GM21526 (cell line): ENCODE measurements around the gene ALOX5.
"Not testable (repeated sequence)": the region's sequence is repeated elsewhere in the genome, so short reads cannot be mapped to it uniquely, and the experiment has no call there.

Experiments
- ATAC-seq: cut with Tn5 transposase; IDR thresholded peaks from one replicate; pipeline ENCODE4 v1.9.1; 2021; ENCODE audit warnings: moderate library complexity; ENCODE audit not compliant: unreplicated experiment, low FRiP score

ALOX5 gene

GRCh38 chr10:45460235-45460878, 86.3 kb downstream of the ALOX5 start:
- peak; percentile 34 for ATAC-seq

GRCh38 chr10:45461034-45461433, 87.0 kb downstream of the ALOX5 start:
- ATAC-seq = peak; percentile 67

DNA sequence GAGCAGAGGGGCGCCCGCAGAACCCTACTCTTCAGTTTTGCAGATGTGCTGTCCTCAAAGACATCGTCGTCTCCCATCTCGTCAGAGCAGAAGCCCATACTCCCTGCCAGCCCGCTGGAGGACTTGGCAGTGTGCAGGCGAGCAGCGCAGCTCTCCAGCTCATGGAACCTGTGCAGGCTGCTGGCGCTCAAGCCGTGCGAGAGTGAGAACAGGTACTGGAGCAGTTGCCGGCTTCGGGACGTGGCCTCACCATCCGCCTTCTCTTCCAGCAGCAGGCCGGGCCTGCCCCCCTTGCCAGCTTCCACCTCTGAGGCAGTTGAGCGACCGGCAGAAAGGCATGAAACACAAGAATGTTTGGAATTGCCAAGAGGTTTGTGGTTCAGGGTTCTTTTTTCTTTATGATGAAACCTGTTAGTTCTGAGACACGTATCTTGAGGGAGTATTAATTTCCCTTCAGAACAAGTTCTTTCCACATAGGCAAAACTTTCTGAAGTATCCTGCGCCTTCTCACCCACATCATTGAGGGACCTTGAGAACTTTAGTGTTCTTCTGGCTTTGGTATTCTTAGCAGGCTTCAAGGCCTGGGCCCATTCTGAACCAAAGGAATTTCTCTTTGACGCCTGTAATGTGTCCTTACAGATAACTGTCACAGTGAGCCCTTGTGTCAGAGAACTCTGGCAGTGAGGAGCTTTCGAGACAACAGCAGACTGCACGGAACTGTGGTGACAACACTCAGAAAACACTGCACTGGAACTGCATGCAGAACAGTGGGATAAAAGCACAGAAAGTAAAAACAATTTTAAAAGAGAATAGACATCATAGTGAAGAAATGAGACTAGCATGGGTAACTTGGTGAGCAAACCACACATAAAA, 89.5 kb downstream of the ALOX5 start:
- no peak for ATAC-seq

GRCh38 chr10:45464958-45465567, 91.0 kb downstream of the ALOX5 start:
- ATAC-seq = peak; percentile 48

GRCh38 chr10:45466784-45467183, 92.8 kb downstream of the ALOX5 start:
- no peak for ATAC-seq

DNA sequence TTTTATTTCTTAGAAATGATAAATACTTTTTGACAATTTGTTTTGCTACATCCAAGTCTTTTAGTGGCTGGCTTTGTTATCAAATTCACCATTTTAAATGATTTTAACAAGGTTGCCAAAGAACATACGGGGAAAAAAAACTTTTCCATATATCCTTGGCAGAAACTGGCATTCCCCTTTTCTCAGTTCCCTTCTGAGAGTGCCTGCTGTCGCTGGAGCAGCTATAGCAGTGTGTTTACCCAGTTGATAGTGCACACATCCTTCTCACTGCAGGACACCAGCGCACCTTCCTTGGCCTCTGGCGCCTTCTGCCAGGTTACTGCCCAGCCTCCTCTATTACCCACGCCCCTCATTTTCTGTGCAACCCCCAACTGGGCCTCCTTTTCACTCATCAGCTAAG, 94.1 kb downstream of the ALOX5 start:
- ATAC-seq = no peak

GRCh38 chr10:45470098-45471012, 96.3 kb downstream of the ALOX5 start:
- no peak for ATAC-seq

DNA sequence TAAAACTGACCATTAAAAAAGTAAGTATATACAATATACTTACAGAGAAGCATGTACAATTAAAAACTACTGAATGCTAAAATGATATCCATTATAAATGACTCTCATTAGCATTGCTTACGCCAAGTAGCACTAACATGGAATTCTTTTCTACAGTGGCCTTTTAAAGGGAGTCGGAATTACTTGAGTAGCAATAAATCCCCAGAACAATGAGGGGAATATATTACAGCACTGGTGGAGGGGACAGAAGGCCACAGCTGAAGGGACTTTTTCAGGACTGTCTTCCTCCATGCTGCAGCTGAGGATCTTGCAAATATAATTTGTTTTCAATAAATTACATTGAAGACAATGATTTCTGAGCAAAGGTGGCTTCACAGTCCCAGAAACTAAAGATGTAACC, 97.0 kb downstream of the ALOX5 start:
- ATAC-seq = no peak

- no peak for ATAC-seq
Observed at GRCh38 chr10:45471531-45472310, 97.7 kb downstream of the ALOX5 start.

- no peak for ATAC-seq
Observed at GRCh38 chr10:45473126-45473525, 99.1 kb downstream of the ALOX5 start.

- no peak for ATAC-seq
Observed at GRCh38 chr10:45476559-45476958, 102.5 kb downstream of the ALOX5 start.

- ATAC-seq = no peak
Observed at GRCh38 chr10:45480294-45480693, 106.3 kb downstream of the ALOX5 start.

DNA sequence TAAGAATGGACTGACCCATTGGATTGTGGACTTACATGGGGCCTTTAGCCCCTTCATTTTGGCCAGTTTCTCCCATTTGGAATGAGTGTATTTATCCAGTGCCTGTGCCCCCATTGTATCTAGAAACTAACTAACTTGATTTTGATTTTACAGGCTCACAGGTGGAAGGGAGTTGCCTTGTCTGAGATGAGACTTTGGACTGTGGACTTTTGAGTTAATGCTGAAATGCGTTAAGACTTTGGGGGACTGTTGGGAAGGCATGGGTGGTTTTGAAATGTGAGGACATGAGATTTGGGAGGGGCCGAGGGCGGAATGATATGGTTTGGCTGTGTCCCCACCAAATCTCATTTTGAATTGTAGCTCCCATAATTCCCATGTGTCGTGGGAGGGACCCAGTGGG, 107.1 kb downstream of the ALOX5 start:
- not testable (repeated sequence) for ATAC-seq

GRCh38 chr10:45483002-45483401, 109.0 kb downstream of the ALOX5 start:
- no peak for ATAC-seq

DNA sequence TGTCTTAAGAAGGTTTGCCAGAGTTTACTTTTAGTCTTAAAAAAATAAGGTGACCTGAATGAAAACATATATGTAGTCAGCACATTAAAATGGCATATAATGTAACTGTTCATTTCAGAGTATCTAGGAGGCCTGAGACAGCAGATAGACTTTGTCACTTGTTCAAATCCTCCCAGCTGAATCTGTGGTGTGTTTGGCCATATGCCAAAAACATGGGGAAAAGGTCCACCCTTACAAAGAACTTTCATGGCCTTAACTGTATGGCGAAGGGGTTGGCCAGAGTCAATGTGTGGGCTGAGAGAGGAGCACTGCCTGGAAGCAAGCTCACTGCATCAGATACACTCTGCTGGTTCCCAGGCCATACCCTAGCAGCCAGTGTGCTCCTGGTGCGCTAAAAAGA, 113.7 kb downstream of the ALOX5 start:
- no peak for ATAC-seq

GRCh38 chr10:45488365-45488764, 114.3 kb downstream of the ALOX5 start:
- no peak for ATAC-seq

DNA sequence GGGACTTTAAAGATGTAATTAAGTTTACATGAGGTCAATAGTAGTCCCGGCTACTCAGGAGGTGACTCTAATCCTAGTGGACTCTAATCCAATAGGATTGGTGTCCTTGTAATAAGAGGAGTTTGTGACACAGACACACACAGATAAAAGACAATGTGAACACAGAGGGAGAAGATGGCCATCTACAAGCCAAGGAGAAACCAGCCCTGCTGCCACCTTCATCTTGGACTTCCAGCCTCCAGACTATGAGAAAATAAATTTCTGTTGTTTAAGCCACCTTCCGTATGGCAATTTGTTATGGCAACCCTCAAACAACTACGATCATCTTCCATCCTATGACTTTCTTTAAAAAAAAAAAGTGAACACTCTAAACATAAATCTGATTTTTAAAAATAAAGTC, 116.3 kb downstream of the ALOX5 start:
- ATAC-seq = no peak

DNA sequence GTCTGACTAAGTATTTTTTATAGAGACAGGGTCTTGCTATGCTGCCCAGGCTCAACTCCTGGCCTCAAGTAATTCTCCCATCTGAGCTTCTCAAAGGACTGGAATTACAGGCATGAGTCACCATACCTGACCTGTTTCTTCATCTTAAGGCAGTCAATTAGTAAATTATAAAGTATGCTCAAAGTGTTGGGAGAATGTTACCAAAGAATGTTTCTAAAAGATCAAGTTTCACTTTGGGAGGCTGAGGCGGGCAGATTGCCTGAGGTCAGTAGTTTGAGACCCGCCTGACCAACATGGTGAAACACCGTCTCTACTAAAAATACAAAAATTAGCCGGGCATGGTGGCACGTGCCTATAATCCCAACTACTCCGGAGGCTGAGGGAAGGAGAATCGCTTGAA, 117.0 kb downstream of the ALOX5 start:
- no peak for ATAC-seq
